ENCODE data around the gene LRMDA. TPM values are rescaled to one million over a fixed set of nuclear protein-coding genes. Genes with fewer than 3 reads are reported as not detected.

Gene LRMDA
- total and polyA plus RNA-seq, 10 of the 15 experiments (the other 5 are each of a cell fraction or from before 2014, with no cell fraction given), result 0.07 to 0.54 (median 0.29) TPM; not detected in 4

DNA sequence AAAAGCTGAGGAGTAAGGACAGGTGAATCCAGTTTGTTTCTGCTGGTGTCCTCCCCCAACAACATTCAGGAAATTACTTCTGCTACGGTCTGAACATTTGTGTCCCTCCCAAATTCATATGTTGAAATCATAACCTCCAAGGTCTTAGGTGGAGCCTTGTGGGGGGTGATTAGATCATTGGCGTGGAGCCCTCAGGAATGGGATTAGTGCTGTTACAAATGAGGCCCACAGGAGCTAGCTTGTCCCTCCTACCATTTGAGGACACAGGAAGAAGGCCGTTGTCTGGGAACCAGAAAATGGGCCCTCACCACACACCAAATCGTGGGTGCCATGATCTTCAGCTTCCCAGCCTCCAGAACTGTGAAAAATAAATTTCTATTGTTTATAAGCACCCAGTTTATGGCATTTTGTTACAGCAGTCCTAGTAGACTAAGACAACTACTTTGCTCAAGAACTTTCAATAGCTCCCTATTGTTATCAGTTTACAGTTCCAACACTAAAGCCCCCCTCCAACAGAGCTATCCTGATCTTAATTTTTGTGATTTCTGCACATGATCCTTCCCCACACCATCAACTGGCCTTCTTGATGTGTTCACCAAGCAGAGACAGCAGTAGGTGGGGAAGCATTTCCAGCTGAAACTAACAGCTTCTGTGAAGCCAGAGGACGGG, 2.1 kb upstream of the LRMDA start:
- H3K4me3 ChIP-seq, result no peak overlapping the region
- in situ Hi-C loops (cut with MboI) (no loop called here), intact Hi-C loops (cut with micrococcal nuclease; ENCODE audit: unreplicated experiment) (no loop called here)
- no peaks in the 10 kb centered on the region for H3K4me1 ChIP-seq (ENCODE audit: control insufficient read depth, insufficient read depth, low read length)
- DNase-seq (ENCODE audit: low read depth, low spot score) (no peak), ATAC-seq (no peak), FAIRE-seq (no peak)
- no peak overlapping the region for H3K27ac ChIP-seq (ENCODE audit: control insufficient read depth, insufficient read depth)
- no peaks in the 10 kb centered on the region for H3K9me3 ChIP-seq (replicated peaks; ENCODE audit: control insufficient read depth, insufficient read depth, low read length)
- no peak overlapping the region for H2AFZ ChIP-seq (ENCODE audit: control insufficient read depth, low read depth, low read length)
- no peak overlapping the region for H3K4me2 ChIP-seq (ENCODE audit: control insufficient read depth, insufficient read depth)
- H3K27me3 ChIP-seq (replicated peaks in 1 of 2; ENCODE audit: control insufficient read depth in 2 of 2, insufficient read depth in 2 of 2, low read length in 1 of 2), result peaks cover 0 to 12% of the 10 kb centered on the region in 2 experiments; a peak in 2 of 4 replicates
- ChIA-PET SMC1A (ENCODE audit: uncharacterized antibody, unreplicated experiment) (interaction anchor here (0.6 to 4.1 kb wide), 16 partner anchors 12 to 181 kb away, joined by 3 to 21 read pairs (median 4); partner anchors contain the start of gene ZNF503), POLR2A (interaction anchor here (0.5 to 1.9 kb wide), 5 partner anchors 12 to 77 kb away, joined by 3 to 4 read pairs (median 4); partner anchors contain the start of gene ZNF503), RAD21 (ENCODE audit: unreplicated experiment) (interaction anchor here (0.6 to 2.9 kb wide), 11 partner anchors 8 to 359 kb away, joined by 3 to 13 read pairs (median 3); no protein-coding TSS in a partner anchor), CTCF (interaction anchor here (0.6 to 1.7 kb wide), 5 partner anchors 12 to 874 kb away, joined by 3 to 5 read pairs (median 3); partner anchors contain the start of gene ZNF503)
- WGBS (ENCODE audit: insufficient coverage, insufficient replicate concordance, low lambda C conversion rate, missing lambda C conversion rate), result 5% methylated on average over 5 of the region's 5 CpGs
- H3K79me2 ChIP-seq (ENCODE audit: control insufficient read depth, insufficient read depth, low read length), result no peaks in the 10 kb centered on the region
- H3K9ac ChIP-seq (ENCODE audit: control insufficient read depth, insufficient read depth, low read length), result no peak overlapping the region
- no peaks in the 10 kb centered on the region for H4K20me1 ChIP-seq (ENCODE audit: control insufficient read depth, insufficient read depth)
- BruUV-seq (replicated peaks), result no TSS peak
- no peaks in the 10 kb centered on the region for H3K36me3 ChIP-seq (ENCODE audit: control insufficient read depth in 2 of 2, insufficient read depth in 2 of 2, low read length in 1 of 2)
- no peak for TF ChIP-seq KLF5 (IDR thresholded peaks at IDR 0.05; ENCODE audit: partially characterized antibody)
- no peak for TF ChIP-seq SUPT20H (IDR thresholded peaks at IDR 0.05; ENCODE audit: borderline replicate concordance, control insufficient read depth, low read depth, low read length)
- no peak for TF ChIP-seq SUZ12 (IDR thresholded peaks at IDR 0.05; ENCODE audit: unreplicated experiment)
- no peak for TF ChIP-seq JUNB (IDR thresholded peaks at IDR 0.05)
- TF ChIP-seq RELA (IDR thresholded peaks at IDR 0.05; ENCODE audit: borderline replicate concordance, partially characterized antibody), result no peak
- TF ChIP-seq TARDBP (IDR thresholded peaks at IDR 0.05; ENCODE audit: borderline replicate concordance), result no peak
- TF ChIP-seq SMC3 (IDR thresholded peaks at IDR 0.05; ENCODE audit: borderline replicate concordance, low read length), result no peak
- no peak for TF ChIP-seq WRNIP1 (IDR thresholded peaks at IDR 0.05; ENCODE audit: borderline replicate concordance, low read depth, low read length)
- TF ChIP-seq, protein P1, sequence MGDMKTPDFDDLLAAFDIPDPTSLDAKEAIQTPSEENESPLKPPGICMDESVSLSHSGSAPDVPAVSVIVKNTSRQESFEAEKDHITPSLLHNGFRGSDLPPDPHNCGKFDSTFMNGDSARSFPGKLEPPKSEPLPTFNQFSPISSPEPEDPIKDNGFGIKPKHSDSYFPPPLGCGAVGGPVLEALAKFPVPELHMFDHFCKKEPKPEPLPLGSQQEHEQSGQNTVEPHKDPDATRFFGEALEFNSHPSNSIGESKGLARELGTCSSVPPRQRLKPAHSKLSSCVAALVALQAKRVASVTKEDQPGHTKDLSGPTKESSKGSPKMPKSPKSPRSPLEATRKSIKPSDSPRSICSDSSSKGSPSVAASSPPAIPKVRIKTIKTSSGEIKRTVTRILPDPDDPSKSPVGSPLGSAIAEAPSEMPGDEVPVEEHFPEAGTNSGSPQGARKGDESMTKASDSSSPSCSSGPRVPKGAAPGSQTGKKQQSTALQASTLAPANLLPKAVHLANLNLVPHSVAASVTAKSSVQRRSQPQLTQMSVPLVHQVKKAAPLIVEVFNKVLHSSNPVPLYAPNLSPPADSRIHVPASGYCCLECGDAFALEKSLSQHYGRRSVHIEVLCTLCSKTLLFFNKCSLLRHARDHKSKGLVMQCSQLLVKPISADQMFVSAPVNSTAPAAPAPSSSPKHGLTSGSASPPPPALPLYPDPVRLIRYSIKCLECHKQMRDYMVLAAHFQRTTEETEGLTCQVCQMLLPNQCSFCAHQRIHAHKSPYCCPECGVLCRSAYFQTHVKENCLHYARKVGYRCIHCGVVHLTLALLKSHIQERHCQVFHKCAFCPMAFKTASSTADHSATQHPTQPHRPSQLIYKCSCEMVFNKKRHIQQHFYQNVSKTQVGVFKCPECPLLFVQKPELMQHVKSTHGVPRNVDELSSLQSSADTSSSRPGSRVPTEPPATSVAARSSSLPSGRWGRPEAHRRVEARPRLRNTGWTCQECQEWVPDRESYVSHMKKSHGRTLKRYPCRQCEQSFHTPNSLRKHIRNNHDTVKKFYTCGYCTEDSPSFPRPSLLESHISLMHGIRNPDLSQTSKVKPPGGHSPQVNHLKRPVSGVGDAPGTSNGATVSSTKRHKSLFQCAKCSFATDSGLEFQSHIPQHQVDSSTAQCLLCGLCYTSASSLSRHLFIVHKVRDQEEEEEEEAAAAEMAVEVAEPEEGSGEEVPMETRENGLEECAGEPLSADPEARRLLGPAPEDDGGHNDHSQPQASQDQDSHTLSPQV (IDR thresholded peaks at IDR 0.05), result no peak
- TF ChIP-seq BRCA1 (IDR thresholded peaks at IDR 0.05; ENCODE audit: low read depth, low read length), result no peak
- TF ChIP-seq MTA3 (IDR thresholded peaks at IDR 0.05; ENCODE audit: borderline replicate concordance, low read length), result no peak
- TF ChIP-seq CEBPB (IDR thresholded peaks at IDR 0.05; ENCODE audit: borderline replicate concordance in 1 of 2, low read depth in 2 of 2, low read length in 2 of 2), result no peak
- TF ChIP-seq TCF12 (IDR thresholded peaks at IDR 0.05; ENCODE audit: low read depth, low read length), result no peak
- TF ChIP-seq, protein P2, sequence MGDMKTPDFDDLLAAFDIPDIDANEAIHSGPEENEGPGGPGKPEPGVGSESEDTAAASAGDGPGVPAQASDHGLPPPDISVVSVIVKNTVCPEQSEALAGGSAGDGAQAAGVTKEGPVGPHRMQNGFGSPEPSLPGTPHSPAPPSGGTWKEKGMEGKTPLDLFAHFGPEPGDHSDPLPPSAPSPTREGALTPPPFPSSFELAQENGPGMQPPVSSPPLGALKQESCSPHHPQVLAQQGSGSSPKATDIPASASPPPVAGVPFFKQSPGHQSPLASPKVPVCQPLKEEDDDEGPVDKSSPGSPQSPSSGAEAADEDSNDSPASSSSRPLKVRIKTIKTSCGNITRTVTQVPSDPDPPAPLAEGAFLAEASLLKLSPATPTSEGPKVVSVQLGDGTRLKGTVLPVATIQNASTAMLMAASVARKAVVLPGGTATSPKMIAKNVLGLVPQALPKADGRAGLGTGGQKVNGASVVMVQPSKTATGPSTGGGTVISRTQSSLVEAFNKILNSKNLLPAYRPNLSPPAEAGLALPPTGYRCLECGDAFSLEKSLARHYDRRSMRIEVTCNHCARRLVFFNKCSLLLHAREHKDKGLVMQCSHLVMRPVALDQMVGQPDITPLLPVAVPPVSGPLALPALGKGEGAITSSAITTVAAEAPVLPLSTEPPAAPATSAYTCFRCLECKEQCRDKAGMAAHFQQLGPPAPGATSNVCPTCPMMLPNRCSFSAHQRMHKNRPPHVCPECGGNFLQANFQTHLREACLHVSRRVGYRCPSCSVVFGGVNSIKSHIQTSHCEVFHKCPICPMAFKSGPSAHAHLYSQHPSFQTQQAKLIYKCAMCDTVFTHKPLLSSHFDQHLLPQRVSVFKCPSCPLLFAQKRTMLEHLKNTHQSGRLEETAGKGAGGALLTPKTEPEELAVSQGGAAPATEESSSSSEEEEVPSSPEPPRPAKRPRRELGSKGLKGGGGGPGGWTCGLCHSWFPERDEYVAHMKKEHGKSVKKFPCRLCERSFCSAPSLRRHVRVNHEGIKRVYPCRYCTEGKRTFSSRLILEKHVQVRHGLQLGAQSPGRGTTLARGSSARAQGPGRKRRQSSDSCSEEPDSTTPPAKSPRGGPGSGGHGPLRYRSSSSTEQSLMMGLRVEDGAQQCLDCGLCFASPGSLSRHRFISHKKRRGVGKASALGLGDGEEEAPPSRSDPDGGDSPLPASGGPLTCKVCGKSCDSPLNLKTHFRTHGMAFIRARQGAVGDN (IDR thresholded peaks at IDR 0.05), result no peak

Measured in GM12878 (cell line).